ENCODE data around the gene WDR82.
"Not testable (repeated sequence)": the region's sequence is repeated elsewhere in the genome, so short reads cannot be mapped to it uniquely, and the experiment has no call there.

The WDR82 gene

DNA sequence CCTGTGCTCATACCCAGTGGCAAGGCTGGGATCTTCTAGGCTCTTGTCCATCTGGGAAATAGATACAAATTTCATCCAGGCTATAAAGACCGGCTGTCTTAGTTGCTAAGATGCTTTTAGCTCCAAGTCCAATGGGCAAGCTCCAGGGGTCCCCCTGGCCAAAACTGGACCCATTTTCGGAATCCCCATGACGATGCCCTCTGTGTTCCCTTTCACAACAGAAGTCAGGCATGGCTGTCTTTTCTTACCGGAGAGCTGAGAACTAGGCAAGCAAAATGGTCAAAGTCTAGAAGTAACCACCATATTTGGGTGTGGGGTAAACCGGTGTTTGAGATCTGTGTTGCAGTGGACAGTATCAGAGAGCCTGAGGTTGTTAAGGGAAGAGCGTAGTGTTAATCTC is 10.2 kb upstream of the WDR82 start:
- DNase-seq: no peak

DNA sequence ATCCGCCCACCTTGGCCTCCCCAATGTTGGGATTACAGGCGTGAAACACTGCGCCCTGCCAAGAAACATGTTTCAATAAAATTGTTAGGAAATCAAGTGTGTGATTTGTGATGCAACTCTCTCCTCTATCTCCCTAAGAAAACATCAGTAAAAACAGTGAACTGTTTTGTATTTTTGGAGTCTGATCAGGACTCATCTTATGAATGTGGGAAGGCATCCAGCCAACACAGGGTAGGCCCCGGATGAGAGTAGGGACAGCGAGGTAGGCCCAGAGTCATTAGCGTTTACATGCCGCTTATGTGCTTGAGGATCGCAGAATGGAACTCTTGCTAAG is 8.3 kb upstream of the WDR82 start:
- no peak for DNase-seq

- DNase-seq: not testable (repeated sequence)
Observed at GRCh38 chr3:52284051-52284450, 5.6 kb upstream of the WDR82 start.

DNA sequence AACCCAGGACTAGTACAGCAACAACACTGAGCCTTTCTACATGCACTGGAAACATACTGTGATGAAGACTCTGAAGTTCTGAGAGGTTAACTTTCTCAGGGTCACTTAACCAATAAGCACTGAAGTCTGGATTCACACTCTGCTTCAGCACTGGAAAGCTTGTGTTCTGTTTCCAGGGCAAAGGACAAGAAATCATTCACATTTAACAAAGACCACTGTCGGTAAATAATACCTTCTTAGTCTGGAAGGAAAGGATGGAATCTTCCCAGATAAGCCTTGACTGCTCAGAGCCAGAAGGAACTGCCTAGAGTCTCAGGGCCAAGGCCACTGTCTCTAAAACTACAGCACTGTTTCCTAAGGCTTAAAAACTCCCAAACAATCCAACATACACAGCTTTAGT is 4.9 kb upstream of the WDR82 start:
- DNase-seq: no peak

DNA sequence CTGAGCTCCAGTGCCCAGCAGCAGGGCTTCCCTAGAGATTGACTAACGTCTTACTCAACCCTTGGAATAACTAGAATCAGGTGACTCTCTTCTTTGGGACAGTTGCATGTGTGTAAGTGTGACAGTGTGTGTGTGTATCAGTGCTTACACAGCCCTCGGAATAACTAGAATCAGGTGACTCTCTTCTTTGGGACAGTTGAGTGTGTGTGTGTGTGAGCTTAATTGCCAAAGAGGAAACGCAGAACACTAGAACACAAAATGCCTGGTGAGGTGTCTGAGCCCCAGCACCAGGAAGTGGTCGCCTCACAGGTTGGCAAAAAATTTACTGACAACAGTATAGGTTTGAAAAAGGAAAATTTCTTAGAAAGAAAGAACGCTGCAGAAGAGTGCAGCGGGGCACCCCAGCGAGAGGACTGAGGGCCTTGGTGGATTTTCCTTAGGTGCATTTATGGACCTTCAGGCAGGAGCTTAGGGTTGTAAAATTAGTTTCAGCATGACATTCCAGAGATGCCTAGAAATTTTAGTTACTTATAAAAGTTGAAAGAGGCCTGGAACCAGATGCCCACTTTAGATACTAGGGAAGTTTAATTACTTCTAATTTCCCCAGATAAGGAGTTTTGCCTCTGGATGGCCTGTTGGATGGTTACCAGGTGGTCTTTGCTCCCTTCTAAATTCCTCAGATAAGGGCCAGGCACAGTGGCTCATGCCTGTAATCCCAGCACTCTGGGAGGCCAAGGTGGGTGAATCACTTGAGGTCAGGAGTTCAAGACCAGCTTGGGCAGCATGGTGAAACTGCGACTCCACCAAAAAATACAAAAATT is 3.7 kb upstream of the WDR82 start:
- DNase-seq: peak; percentile 24

- DNase-seq: no peak
Observed at GRCh38 chr3:52280050-52280461, 1.6 kb upstream of the WDR82 start.

DNA sequence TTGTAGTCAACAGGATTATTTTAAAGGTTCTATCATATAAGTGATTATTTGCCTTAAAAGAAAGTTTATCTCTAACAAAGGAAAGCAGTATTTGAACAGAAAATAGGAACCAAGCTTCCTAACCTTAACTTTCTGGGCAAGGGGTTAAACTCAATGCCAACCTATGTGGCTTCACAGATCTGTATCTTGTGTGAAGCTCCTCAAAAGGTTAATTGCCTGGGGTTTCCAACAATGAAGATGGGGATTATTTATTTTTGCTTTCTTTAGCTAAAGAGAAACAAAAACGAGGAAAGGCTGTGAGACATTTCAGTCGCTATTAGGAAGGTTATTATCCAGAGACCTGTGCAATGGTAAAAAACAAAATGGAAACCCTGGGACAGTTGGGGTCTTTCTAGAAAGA is 1.1 kb upstream of the WDR82 start:
- DNase-seq: no peak

DNA sequence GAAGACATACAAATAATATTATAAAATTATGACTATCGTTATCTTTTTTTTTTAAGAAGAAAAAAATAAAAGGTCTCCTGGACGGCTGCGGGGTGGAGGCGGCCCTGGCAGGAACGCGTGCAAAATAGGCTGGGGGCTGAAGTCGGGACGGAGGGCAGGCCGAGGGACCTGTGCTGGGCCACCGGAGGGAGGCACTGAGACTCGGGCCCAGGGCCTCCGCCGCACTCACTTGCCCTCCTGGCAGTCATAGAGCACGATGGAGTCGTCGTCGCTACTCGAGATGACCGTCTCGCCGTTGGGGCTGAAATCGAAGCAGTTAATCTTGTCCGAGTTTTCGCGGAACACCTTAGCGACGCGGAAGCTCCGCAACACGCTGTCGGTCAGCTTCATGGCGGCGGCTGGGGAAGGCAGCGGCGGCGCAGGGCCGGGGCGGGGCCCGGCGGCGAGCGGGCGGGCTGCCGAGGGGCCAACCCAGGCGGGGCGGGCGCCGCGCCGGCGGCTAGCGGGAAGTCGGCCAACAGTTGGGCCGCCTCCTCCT is 408 bp downstream of the WDR82 start:
- DNase-seq: peak; percentile 54

DNA sequence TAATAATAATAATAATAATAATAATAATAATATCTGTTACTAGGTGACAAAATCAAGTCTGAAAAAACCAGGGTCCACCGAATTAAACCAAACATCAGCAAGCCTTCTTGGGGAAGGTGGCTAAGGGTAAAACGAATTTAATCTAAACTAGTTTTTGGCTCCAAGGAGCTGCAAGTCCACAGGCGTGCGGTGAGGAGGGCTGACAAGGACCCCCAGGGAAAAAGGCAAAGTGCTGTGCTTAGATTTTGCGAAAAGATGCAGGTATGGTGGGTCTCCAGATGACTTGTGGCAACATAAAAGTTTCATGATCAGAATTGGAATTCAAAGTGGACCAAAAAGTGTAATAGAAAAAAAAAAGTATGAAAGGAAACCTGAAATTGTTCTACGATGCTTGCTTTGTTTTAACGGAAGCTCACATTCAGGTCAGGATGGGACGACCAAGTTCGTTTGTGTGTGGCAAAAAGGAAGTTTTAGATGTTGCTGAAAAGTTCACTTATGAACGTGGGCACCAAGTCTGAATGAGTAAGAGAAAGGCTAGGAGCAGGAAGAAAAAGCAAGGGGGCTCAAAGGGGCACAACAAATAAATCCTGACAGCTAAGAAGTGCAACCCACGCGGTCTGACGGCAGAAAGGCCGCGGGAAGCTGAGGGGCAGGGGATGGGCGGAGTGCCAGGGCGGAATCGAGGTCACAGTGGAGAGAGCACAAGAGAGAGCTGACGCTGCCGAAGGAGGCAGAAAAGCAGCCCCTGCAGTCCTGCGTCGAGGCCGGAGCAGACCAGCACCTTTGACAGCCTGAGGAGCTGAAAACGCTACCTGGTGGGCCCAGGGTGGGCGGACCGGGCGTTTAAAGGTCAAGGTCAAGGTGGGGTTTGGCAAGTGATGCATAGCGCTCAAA is 1.1 kb downstream of the WDR82 start:
- peak; percentile 63 for DNase-seq

GRCh38 chr3:52274781-52275180 is 3.7 kb downstream of the WDR82 start:
- not testable (repeated sequence) for DNase-seq

DNA sequence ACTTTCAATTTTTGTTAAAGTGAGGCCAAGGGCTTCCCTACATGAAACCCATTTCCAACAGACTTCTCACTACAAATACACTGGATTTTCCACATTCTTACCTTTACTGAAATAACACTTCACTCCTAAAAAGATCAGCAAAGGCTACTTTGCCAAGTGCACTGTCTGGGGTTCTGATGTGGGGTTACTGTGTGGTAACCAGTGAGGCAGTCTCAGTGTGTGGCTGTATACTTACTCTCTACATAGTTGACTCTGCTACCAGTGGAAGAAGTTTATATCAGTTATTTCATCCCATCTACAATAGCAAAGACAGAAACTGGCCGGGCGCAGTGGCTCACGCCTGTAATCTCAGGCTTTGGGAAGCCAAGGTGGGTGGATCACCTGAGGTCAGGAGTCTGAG is 5.6 kb downstream of the WDR82 start:
- no peak for DNase-seq

GRCh38 chr3:52272172-52272571 is 6.3 kb downstream of the WDR82 start:
- DNase-seq: not testable (repeated sequence)

DNA sequence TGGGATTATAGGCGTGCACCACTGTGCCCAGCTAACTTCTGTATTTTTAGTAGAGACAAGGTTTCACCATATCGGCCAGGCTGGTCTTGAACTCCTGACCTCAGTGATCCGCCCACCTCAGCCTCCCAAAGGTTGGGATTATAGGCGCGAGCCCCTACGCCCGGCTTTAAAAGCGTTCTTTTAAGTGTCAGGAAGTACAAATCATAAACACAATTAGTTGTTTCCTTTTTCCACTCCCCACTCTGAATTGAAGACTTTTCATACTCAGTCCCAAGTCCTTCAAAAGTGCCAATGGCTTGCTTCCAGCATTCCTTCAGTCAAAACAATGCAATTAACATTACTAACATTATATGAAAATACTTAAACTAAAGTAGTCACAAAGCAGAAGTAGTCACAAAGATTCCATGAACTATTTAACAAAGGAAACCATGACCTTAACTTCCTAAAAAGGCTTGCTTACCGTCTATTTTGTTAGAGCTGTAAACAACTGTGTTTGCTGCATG is 8.1 kb downstream of the WDR82 start:
- no peak for DNase-seq

DNA sequence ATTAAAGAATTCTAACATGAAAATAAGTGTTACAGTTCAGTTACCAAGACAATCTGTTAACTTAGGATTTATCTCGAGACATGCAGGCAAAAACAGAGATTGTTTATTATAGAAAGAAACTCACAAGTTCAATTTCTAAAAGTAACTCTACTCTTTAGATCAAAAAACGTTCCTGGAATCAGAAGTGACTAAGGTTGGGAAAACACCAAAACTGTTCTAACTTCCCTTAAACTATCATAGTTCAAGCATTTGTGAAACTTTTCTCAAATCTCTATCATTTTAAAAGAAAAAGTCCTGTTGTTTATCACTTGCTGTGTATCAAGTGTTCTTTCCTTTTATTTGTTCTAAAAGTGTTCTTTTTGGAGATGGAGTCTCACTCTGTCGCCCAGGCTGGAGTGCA is 8.7 kb downstream of the WDR82 start:
- no peak for DNase-seq

DNA sequence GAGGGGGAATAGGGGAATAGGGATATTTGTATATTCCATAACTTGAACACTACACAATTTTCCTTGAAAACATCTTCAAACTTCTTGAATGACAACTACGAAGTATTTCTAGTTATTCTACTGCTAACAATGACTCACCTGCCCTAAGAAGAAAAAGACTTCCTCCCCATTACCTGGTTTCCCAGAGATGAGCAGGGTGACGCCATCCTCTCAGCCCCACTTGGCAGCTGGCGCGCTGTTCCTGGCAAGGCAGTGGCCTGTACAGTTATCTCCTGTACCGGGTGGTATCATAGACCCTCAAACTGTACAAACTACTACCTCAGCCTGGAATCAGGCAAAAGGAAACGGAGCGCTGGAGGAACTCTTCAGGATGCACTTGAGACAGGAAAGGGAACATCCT is 10.4 kb downstream of the WDR82 start:
- peak; percentile 34 for DNase-seq

GRCh38 chr3:52265387-52265786 is 13.1 kb downstream of the WDR82 start:
- no peak for DNase-seq

DNA sequence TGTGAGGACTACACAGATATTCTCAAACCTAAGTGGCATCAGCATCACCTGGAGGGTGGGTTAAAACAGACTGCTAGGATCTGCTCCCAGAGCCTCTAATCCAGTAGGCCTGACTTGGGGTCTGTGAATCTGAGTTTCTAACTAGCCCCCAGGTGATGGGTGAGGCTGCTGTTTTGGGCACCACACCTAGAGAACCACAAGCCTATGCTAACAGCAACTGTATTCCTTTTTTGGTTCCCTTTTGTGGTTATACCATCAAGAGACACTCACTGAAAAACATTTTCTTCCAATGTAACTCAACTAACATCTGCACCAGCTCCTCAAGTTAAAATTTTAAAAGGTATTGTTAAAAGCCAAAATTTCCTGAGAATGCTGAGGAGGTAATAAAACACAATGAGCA is 16.0 kb downstream of the WDR82 start:
- DNase-seq: no peak

DNA sequence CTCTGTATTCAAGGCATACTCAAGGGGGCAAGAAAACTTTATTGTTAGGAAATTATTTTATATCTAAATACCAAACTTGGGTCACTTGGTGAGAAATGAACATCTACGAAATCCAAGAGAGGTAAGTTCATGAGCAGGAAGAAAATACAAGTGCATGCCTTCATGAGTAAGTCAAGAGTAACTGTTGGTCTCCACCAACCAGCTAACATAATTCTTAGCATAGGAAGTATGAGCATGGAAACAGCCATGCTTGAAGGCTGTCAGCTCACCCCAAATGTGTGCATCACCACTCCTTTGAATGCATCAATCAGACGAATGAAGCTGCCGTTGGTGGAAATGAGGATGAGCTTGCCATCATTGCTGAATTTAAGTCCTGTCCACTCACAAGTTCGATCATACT is 19.0 kb downstream of the WDR82 start:
- DNase-seq: no peak

- no peak for DNase-seq
Observed at GRCh38 chr3:52259035-52259434, 19.4 kb downstream of the WDR82 start.

DNA sequence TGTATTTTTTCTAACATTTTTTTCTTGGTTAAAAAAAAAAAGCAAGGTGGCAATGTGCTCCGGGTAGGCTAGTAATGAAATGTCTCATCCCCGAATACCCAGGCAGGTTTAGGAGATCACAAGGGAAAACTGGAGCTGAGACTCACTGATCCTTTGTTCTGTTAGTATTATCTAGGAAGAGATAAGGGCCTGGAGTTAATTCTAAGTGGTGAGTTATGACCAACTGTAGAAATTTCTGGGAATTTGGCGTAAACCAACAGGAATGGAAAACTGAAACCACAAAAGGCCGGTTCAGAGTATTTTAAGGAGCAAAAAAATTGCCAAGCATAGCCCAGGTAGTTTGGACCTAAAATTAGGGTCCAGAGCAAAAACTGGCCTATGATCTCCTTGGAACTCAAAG is 20.5 kb downstream of the WDR82 start:
- no peak for DNase-seq

GRCh38 chr3:52256622-52257021 is 21.8 kb downstream of the WDR82 start:
- DNase-seq: no peak

DNA sequence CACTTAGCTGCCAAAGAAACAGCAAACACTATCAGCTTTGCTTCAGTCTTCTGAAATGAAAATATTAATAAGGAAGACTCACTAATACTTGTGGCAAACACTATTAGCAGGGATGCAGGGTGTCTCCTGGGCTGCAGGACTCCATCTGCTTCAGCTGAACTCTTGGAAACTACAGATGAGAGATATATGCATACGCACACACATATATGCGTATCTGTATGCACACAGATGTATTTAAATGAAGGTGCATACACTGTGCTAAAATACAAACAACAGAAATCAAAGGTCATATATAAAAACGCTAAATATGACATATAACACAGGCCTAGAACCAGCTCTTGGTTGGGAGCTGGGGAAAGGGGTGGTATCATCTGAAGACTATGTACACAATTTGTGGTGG is 22.3 kb downstream of the WDR82 start:
- DNase-seq: no peak

DNA sequence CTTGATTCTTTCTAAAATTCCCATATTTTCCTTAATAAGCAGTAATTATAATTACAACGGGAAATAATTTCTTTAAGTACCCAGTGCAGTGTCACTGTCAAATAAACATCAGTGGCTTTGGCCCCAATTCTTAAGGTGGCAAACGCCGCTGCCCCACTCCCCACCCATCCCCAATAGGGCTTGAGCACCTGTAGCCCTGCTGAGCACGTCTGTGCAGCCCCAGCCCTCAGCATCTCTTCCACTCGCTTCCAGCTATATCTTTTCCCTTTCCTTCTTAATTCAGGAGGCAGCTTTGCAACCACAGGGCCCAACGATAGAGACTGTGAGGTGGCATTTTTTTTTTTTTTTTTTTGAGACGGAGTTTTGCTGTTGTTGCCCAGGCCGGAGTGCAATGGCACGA is 23.8 kb downstream of the WDR82 start:
- DNase-seq: no peak
